Measurements from ENCODE around the gene ZNF71. TPM values are rescaled to one million over a fixed set of nuclear protein-coding genes. Genes with fewer than 3 reads are reported as not detected.
A peak's percentile ranks its signal among the peaks of the same experiment; 100 is the strongest.
"Not testable (repeated sequence)": the region's sequence is repeated elsewhere in the genome, so short reads cannot be mapped to it uniquely, and the experiment has no call there.

The ZNF71 gene
- total RNA-seq, 1 donor from 2014 or later: 8.9 TPM

DNA sequence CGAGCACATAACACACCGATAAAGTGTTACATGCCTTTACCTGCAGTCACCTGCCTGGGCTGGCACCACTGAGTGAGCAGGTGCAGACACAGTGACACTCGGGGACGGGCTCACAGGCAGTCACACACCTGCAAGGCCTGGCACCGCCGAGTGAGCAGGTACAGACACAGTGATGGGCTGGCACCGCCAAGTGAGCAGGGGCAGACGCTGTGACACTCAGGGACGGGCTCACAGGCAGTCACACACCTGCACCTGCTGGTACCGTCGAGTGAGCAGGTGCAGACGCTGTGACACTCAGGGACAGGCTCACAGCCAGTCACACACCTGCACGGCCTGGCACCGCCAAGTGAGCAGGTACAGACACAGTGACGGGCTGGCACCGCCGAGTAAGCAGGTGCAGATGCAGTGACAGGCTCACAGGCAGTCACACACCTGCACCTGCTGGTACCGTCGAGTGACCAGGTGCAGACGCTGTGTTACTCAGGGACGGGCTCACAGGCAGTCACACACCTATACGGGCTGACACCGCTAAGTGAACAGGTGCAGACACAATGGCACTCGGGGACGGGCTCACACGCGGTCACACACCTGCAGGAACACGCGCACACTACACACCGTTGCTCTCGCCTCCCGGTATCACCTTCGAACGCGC lies 76.0 kb downstream of the ZNF71 start:
- no peak overlapping the region for H3K27ac ChIP-seq (ENCODE audit: low read depth, low read length)

DNA sequence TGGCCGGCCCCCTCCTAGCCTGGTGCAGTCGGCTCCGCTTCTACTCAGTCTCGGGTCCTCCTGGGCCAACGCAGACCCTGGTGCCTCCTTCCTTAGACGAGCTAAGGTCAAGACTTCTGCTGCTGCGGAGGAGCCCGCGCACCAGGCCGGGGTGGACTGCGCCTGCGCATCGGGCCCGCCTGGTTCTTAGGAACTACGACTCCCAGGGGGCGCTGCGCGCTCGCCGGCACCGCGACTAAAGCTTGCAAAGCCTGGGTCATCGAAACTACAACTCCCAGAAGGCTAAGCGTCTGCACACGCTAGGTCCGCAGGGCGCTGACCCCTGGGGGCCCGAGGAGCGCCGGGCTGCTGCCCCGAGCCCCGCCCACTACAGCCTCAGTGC lies 76.5 kb downstream of the ZNF71 start, which contains the start of gene ZNF835:
ZNF835 (minus strand) TSS at position 145 of the 382 bp plus-strand sequence. CDS start 6,559 bp downstream, outside the sequence.
- H3K27me3 ChIP-seq (ENCODE audit: control insufficient read depth in 3 of 3, insufficient read depth in 3 of 3, low read length in 3 of 3): peaks cover 0 to 7% (median 0%) of the 10 kb centered on the region in 3 donors
- no peak within 1 kb of the TSS for H3K27ac ChIP-seq (ENCODE audit: low read depth, low read length)
- peak within 1 kb of the TSS; percentile 76 to 96 (median 86) for H3K9ac ChIP-seq (ENCODE audit: low read depth in 1 of 3, low read length in 3 of 3)
- peaks cover 12 to 15% (median 13%) of the 10 kb centered on the region in 3 donors for H3K4me1 ChIP-seq (ENCODE audit: control insufficient read depth in 3 of 3, insufficient read depth in 3 of 3, low read length in 3 of 3)
- H3K9me3 ChIP-seq (ENCODE audit: control insufficient read depth in 3 of 3, low read length in 3 of 3): peaks cover 0 to 4% (median 0%) of the 10 kb centered on the region in 3 donors
- peaks cover 4 to 7% (median 5%) of the 10 kb centered on the region in 3 donors for H3K36me3 ChIP-seq (ENCODE audit: control insufficient read depth in 3 of 3, insufficient read depth in 3 of 3, low read length in 3 of 3)
- peak within 1 kb of the TSS; percentile 91 to 99 (median 99) for H3K4me3 ChIP-seq (ENCODE audit: low read length in 3 of 3)

More for the DNA sequence above, 76.0 kb downstream of the ZNF71 start:
- H3K9me3 ChIP-seq (ENCODE audit: control insufficient read depth in 3 of 3, low read length in 3 of 3): peaks cover 0 to 4% (median 0%) of the 10 kb centered on the region in 3 donors
- peak overlapping the region; percentile 76 to 96 (median 86) for H3K9ac ChIP-seq (ENCODE audit: low read depth in 1 of 3, low read length in 3 of 3)
- H3K27me3 ChIP-seq (ENCODE audit: control insufficient read depth in 3 of 3, insufficient read depth in 3 of 3, low read length in 3 of 3): peaks cover 0 to 7% (median 0%) of the 10 kb centered on the region in 3 donors
- peaks cover 4 to 7% (median 5%) of the 10 kb centered on the region in 3 donors for H3K36me3 ChIP-seq (ENCODE audit: control insufficient read depth in 3 of 3, insufficient read depth in 3 of 3, low read length in 3 of 3)
- H3K4me3 ChIP-seq (ENCODE audit: low read length in 3 of 3): peak overlapping the region; percentile 91 to 99 (median 99)
- H3K4me1 ChIP-seq (ENCODE audit: control insufficient read depth in 3 of 3, insufficient read depth in 3 of 3, low read length in 3 of 3): peaks cover 12 to 15% (median 13%) of the 10 kb centered on the region in 3 donors

DNA sequence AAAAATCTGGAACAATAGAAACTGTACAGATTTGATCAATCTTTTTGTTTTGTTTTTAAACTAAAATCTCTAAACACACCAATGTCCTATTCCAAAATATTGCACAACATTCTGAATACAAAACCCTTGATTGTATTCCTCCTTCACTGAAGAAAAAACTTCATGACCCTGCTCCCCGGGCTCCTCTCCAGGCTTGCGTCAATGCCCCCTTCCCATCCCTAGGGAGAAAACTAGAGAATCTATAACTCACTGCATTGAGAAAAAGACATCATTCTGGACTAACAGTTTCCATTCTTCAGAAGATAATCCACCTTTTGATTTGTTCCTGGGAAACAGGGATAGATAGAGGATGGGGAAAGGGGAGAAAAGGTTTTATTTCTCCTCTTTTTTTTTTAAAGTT lies 77.5 kb downstream of the ZNF71 start:
- H3K4me3 ChIP-seq (ENCODE audit: low read length in 3 of 3); H3K36me3 ChIP-seq (ENCODE audit: control insufficient read depth in 3 of 3, insufficient read depth in 3 of 3, low read length in 3 of 3); H3K9me3 ChIP-seq (ENCODE audit: control insufficient read depth in 3 of 3, low read length in 3 of 3); H3K27ac ChIP-seq (ENCODE audit: low read depth, low read length); H3K9ac ChIP-seq (ENCODE audit: low read depth in 1 of 3, low read length in 3 of 3); H3K27me3 ChIP-seq (ENCODE audit: control insufficient read depth in 3 of 3, insufficient read depth in 3 of 3, low read length in 3 of 3): not testable (repeated sequence)
- peaks cover 12 to 15% (median 13%) of the 10 kb centered on the region in 3 donors for H3K4me1 ChIP-seq (ENCODE audit: control insufficient read depth in 3 of 3, insufficient read depth in 3 of 3, low read length in 3 of 3)

Other genes starting within 250 kb of the ZNF71 start
- gene ZNF582, start 201.8 kb upstream of the ZNF71 start, total RNA-seq: 4.2 TPM
- gene ZNF583, start 191.0 kb upstream of the ZNF71 start, total RNA-seq: 8.4 TPM
- gene ZNF667, start 118.0 kb upstream of the ZNF71 start, total RNA-seq: 4.7 TPM
- gene ZNF471, start 87.4 kb upstream of the ZNF71 start, total RNA-seq: 2.6 TPM
- 5.7 TPM for gene ZFP28, start 56.4 kb upstream of the ZNF71 start, total RNA-seq
- 3.7 TPM for gene ZNF470, start 27.8 kb upstream of the ZNF71 start, total RNA-seq
- gene SMIM17, start 47.9 kb downstream of the ZNF71 start, total RNA-seq: 0.52 TPM
- 3.1 TPM for gene ZNF835, start 76.5 kb downstream of the ZNF71 start, total RNA-seq
- 126 TPM for gene PEG3, start 245.4 kb downstream of the ZNF71 start, total RNA-seq
- 12.0 TPM for gene ZIM2, start 245.4 kb downstream of the ZNF71 start, total RNA-seq